HEK293T (cell line): Measurements from ENCODE around the gene ATG9A.

ENCODE experiments used
- CTBP1 ChIP-seq: fragments of 450-650 bp; IDR thresholded peaks from 2 replicates; pipeline ENCODE4 v1.6.1; 2016; ENCODE audit warnings: borderline replicate concordance
- FOXA1 ChIP-seq: fragments of 450-650 bp; IDR thresholded peaks from 2 replicates; pipeline ENCODE4 v1.6.1; 2016; ENCODE audit warnings: mild to moderate bottlenecking
- HDGF ChIP-seq: fragments of 450-650 bp; IDR thresholded peaks from 2 replicates; pipeline ENCODE4 v1.6.1; 2017; ENCODE audit warnings: antibody characterized with exemption, borderline replicate concordance
- LEF1 ChIP-seq: fragments of 450-650 bp; IDR thresholded peaks from 2 replicates; pipeline ENCODE4 v1.6.1; 2017; ENCODE audit warnings: mild to moderate bottlenecking, borderline replicate concordance
- SP1 ChIP-seq: fragments of 450-650 bp; IDR thresholded peaks from 2 replicates; pipeline ENCODE4 v1.6.1; 2017

DNA sequence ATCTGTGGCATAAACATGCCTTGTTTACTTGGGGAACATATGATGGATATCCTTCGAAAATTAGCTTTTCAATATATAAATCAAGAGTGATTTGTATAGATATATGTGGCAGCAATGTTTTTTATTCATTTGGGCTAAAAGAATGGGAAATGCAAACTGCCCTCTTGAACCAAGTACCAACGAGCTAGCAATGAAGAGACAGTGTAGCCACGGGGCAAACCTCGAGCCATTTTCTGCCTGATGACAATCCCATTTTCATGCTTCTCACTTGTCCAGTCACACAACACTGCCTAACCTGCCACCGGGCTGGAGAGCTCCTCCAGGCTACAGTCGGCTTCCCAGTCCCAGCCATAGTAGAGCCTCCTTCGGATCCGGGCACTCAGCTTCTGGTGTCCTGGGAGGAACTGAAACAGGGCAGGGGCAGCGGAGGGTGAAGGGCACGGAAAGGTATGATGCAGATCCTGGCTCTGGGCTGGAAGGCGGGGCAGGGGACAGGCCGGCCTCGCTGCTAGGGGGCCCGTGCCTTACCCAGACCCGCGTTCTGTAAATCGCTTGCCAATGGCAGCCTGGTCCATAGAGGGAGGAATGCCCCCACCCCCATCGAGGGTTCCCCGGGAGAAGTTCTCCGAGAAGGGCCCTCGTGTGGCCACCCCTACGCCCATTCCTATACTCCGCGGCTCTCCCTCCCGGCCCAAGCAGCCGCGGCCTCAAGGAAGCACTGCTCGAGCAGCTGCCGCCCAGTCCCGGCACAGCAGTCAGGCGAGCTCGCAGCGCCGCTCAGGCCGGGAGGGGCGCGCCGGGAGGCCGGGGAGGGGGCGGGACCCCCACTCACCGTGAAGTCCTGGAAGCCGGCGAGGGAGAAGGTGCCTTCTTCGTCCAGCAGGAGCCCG is 53.3 kb downstream of the ATG9A start:
- no peak for TF ChIP-seq SP1
- no peak for TF ChIP-seq FOXA1
- no peak for TF ChIP-seq HDGF
- TF ChIP-seq CTBP1: no peak
- no peak for TF ChIP-seq LEF1
